PC-3 (cell line): ENCODE measurements around the gene CLDND1.

Source experiments
- CTCF ChIP-seq: fragments of 300-600 bp; sonication (generic); conservative IDR thresholded peaks from 2 replicates; pipeline ENCODE4 v1.5.1; 2017; ENCODE audit warnings: antibody characterized with exemption, low read depth, mild to moderate bottlenecking, low read length
- EZH2 ChIP-seq: fragments of 300-600 bp; sonication (generic); IDR thresholded peaks from one replicate; pipeline ENCODE4 v1.6.1; 2017; ENCODE audit warnings: antibody characterized with exemption, mild to moderate bottlenecking, low read length; ENCODE audit not compliant: unreplicated experiment

GRCh38 chr3:98534734-98535133 lies 12.0 kb upstream of the CLDND1 start:
- TF ChIP-seq CTCF (no peak), EZH2 (no peak)
